Keratinocyte (primary cell): ENCODE data around the gene NEUROG3.

ENCODE experiments used
- CTCF ChIP-seq, 3 experiments: IDR thresholded peaks in 1 of 3; conservative IDR thresholded peaks in 1 of 3; optimal IDR thresholded peaks in 1 of 3; 2 replicates in 2 of 3; 3 replicates in 1 of 3; pipeline versions ENCODE3 to v1.5.1; 2011; ENCODE audit warnings: low read length in 3 of 3, mild to moderate bottlenecking in 3 of 3, moderate library complexity in 2 of 3, control low read depth in 1 of 3, inconsistent platforms in 1 of 3; ENCODE audit not compliant: insufficient read depth in 2 of 3; ENCODE audit errors: extremely low read depth in 1 of 3
- EZH2 ChIP-seq: IDR thresholded peaks from one replicate; pipeline ENCODE4 v1.6.1; 2012; ENCODE audit warnings: inconsistent platforms, mild to moderate bottlenecking, low read length, moderate library complexity

- TF ChIP-seq CTCF (optimal IDR thresholded peaks at IDR 0.05 in 1 of 3, IDR thresholded peaks at IDR 0.05 in 1 of 3, conservative IDR thresholded peaks at IDR 0.05 in 1 of 3; ENCODE audit: extremely low read depth in 1 of 3, insufficient read depth in 2 of 3, low read length in 3 of 3) (no peak), EZH2 (no peak)
Observed at GRCh38 chr10:69558559-69558958, 14.7 kb downstream of the NEUROG3 start.
